Chondrocyte (in vitro differentiated cells): ENCODE measurements around the gene DMWD. TPM values are rescaled to one million over a fixed set of nuclear protein-coding genes. Genes with fewer than 3 reads are reported as not detected.

Experiments used
- DNase-seq: peaks from one replicate; pipeline ENCODE4 v3.0.0; 2021; ENCODE audit warnings: mixed read lengths, low spot score
- H3K27ac Mint-ChIP-seq: one replicate; pipeline ENCODE4 v1.8.0; 2021; ENCODE audit warnings: mild to moderate bottlenecking, moderate library complexity, mixed read lengths; ENCODE audit not compliant: unreplicated experiment
- H3K27me3 Mint-ChIP-seq: 2 replicates; pipeline ENCODE4 v1.8.0; 2021; ENCODE audit warnings: low read depth, mixed read lengths
- H3K36me3 Mint-ChIP-seq: 2 replicates; pipeline ENCODE4 v1.8.0; 2021; ENCODE audit warnings: low read depth, mixed read lengths
- H3K4me1 Mint-ChIP-seq: 2 replicates; pipeline ENCODE4 v1.8.0; 2021; ENCODE audit warnings: low read depth, mild to moderate bottlenecking, mixed read lengths
- H3K4me3 Mint-ChIP-seq: one replicate; pipeline ENCODE4 v1.8.0; 2021; ENCODE audit warnings: mild to moderate bottlenecking, moderate library complexity, mixed read lengths; ENCODE audit not compliant: unreplicated experiment
- H3K9me3 Mint-ChIP-seq: 2 replicates; pipeline ENCODE4 v1.8.0; 2021; ENCODE audit warnings: low read depth, mixed read lengths
- total RNA-seq: library from RNA; stranded (reverse); gene quantifications from 3 replicates; pipeline ENCODE4 v1.2.1, GENCODE V29; 2021
- TF ChIP-seq, protein P1 (sequence below): fragments of 200-600 bp; sonication (generic); IDR thresholded peaks from 2 replicates; pipeline ENCODE4 v1.5.0; 2021; ENCODE audit warnings: antibody characterized with exemption, mild to moderate bottlenecking, moderate library complexity

Gene DMWD
- total RNA-seq, 1 donor from 2014 or later = 77.6 TPM

DNA sequence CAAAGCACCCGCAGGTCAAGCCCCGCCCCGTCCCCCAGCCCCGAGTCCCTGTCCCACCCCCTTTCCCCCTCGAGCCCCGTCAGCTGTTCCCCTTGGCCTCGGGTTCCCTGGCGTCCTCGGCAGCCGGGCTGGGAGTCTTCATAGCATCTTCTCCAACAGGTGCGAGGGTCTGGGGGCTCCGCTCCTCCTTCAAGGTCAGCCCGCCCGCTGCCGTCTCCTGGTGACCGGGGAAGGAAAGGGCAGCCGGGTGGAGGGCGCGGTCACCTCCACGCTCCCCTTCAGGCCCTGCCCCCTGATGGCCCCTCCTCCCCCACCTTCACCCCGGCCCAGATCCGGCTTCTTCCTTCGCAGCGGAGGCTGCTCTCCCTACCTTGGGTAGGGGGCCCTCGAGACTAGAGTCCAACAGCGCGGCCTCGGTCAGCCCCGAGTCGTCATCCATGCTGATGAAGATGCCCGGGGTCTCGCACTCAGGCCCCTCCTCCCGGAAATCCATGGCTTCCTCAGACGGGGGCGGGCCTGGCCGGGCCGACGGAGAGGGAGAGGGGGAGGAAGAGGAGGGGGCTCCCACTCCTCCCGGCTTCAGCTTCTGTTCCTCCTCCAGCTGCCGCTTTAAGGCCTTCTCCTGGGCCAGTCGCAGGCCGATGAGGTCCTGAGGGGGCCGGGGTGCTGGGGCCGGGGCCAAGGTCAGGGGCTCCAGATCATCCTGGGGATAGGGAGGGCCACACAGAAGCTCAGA lies 23.0 kb upstream of the DMWD start:
- H3K27ac Mint-ChIP-seq = no peak overlapping the region

DNA sequence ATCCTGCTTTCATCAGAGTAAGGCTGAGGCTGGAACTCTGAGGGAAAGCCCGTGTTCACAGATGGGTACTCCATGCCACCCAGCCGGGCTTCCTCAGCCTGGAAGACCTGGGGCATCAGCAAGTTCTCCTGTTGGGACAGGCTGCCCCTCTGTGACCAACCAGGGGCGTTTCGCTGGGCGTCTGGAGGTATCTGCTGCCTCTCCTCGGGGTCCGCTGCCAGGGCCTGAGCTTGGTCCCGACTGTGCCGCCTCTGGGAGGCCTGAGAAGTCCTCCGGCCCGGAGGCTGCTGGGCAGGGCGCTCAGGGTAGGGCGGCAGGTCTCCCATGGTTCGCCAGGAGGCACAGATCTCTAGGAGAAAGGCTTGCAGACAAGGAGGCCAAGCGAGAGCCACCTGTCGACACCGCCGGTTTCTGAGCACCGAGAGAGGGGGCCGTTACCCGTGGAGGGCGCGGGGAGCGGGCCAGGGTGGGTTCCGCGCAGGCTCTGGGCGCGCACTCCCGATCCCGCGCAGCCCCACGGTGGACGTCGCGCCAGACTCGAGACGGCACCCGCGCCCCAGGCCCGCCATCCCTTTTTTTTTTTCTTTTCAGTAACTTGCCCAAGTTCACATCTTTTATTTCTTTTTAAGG lies 22.3 kb upstream of the DMWD start, which contains the start of gene RSPH6A:
TSS of gene RSPH6A (minus strand) at position 458 of the 630 bp plus-strand sequence. CDS start at position 326, 132 bp downstream.
- Mint-ChIP-seq H3K36me3 (no peaks in the 10 kb centered on the region), H3K4me3 (peak within 1 kb of the TSS; percentile 69), H3K9me3 (no peaks in the 10 kb centered on the region), H3K4me1 (peaks cover 9% of the 10 kb centered on the region), H3K27ac (no peak within 1 kb of the TSS), H3K27me3 (no peaks in the 10 kb centered on the region)
- peak; percentile 84 for DNase-seq
- TF ChIP-seq, protein P1, sequence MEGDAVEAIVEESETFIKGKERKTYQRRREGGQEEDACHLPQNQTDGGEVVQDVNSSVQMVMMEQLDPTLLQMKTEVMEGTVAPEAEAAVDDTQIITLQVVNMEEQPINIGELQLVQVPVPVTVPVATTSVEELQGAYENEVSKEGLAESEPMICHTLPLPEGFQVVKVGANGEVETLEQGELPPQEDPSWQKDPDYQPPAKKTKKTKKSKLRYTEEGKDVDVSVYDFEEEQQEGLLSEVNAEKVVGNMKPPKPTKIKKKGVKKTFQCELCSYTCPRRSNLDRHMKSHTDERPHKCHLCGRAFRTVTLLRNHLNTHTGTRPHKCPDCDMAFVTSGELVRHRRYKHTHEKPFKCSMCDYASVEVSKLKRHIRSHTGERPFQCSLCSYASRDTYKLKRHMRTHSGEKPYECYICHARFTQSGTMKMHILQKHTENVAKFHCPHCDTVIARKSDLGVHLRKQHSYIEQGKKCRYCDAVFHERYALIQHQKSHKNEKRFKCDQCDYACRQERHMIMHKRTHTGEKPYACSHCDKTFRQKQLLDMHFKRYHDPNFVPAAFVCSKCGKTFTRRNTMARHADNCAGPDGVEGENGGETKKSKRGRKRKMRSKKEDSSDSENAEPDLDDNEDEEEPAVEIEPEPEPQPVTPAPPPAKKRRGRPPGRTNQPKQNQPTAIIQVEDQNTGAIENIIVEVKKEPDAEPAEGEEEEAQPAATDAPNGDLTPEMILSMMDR = no peak

More for the DNA sequence above, 23.0 kb upstream of the DMWD start:
- Mint-ChIP-seq H3K36me3 (peaks cover 3% of the 10 kb centered on the region), H3K4me3 (peak overlapping the region; percentile 69), H3K27me3 (no peaks in the 10 kb centered on the region), H3K4me1 (peaks cover 3% of the 10 kb centered on the region), H3K9me3 (no peaks in the 10 kb centered on the region)
- TF ChIP-seq, protein P1 = no peak
- peak; percentile 87 for DNase-seq

DNA sequence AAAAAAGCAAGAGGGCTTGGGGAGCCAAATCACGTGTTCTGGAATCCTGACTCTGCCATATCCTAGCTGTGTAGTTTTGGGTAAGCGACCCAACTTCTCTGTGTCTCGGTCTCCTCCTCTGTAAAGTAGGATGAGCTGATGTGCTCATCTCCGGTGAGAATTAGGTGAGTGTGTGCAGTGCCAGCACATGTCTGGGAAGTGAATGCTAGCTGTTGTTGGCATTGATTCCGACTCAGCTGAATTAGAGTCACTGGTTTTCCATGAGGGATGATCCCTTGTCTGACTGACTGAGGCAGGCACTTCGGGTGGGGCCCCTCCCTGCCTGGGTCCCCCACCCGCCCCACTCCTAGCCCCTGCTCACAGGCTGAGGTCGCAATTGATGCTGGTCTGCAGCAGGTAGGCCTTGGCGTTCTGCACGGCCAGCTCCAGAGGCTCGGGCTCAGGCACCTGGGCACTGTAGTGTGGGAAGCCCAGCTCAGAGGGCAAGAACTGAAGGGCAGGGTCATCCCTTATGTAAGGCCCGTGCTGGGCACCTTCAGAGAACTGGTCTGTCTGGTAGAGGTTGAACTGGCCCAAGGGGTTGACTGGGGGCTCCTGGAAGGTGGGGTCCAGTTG lies 21.6 kb upstream of the DMWD start:
- H3K27ac Mint-ChIP-seq = no peak overlapping the region
- H3K27me3 Mint-ChIP-seq = no peaks in the 10 kb centered on the region
- no peaks in the 10 kb centered on the region for H3K36me3 Mint-ChIP-seq
- peaks cover 16% of the 10 kb centered on the region for H3K4me1 Mint-ChIP-seq
- TF ChIP-seq, protein P1 = no peak
- H3K4me3 Mint-ChIP-seq = no peak overlapping the region
- no peak for DNase-seq
- H3K9me3 Mint-ChIP-seq = no peaks in the 10 kb centered on the region

DNA sequence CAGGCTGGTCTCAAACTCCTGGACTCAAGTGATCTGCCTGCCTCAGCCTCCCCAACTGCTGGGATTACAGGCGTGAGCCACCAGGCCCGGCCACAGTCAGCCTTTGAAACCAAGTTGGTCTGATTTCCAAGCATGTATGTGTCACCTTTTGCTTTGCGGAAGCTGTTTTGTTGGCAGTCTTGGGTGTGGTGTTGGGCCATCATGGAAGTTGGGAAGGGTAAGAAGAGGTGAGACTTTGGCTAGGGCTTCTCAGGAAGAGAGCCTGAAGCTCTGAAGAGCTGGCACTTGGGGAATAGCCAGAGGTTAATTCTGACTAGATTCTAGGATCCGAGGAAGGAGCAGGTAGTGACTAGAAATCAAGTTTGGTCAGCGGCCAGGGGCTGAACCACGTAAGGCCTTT lies 19.7 kb upstream of the DMWD start:
- peaks cover 17% of the 10 kb centered on the region for H3K4me1 Mint-ChIP-seq
- no peaks in the 10 kb centered on the region for H3K9me3 Mint-ChIP-seq
- TF ChIP-seq, protein P1 = no peak
- no peaks in the 10 kb centered on the region for H3K36me3 Mint-ChIP-seq
- H3K27ac Mint-ChIP-seq = no peak overlapping the region
- no peak overlapping the region for H3K4me3 Mint-ChIP-seq
- DNase-seq = no peak
- no peaks in the 10 kb centered on the region for H3K27me3 Mint-ChIP-seq

DNA sequence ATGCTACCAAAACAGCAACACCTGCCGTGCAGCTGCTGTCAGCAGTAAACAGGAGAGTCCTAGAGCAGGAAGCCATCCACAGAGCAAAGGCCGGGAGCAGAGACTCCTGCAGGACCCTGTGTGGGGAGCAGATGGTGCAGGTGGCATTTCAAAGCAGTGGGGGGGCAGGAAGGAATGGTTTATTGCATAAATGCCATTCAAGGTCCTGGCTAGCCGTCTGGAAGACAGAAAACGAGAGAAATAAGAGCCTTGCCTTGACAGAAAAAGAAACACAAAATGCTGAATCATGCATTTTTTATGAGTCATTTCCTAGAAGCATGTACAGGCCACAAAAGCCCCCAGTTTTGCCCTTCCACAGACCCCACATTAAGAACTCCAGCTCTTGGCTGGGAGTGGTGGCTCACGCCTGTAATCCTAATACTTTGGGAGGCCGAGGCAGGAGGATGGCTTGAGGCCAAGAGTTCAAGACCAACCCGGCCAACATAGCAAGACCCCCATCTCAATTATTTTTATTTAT lies 17.1 kb upstream of the DMWD start:
- peak overlapping the region; percentile 97 for H3K27ac Mint-ChIP-seq
- H3K4me1 Mint-ChIP-seq = peaks cover 19% of the 10 kb centered on the region
- H3K4me3 Mint-ChIP-seq = peak overlapping the region; percentile 36
- H3K27me3 Mint-ChIP-seq = no peaks in the 10 kb centered on the region
- H3K36me3 Mint-ChIP-seq = no peaks in the 10 kb centered on the region
- no peaks in the 10 kb centered on the region for H3K9me3 Mint-ChIP-seq
- DNase-seq = no peak
- TF ChIP-seq, protein P1 = no peak
